Sigmoid colon (tissue), 4 donors: Measurements from ENCODE around the gene NSMF.

Experiments used
- EP300 ChIP-seq, 4 donors: sonication (generic); formaldehyde crosslinking; IDR thresholded peaks; one replicate each; pipeline ENCODE4 v1.6.1; 2017; ENCODE audit warnings: antibody characterized with exemption in 4 of 4
- POLR2A ChIP-seq, 2 donors: fragments of 450-650 bp; IDR thresholded peaks; one replicate each; pipeline ENCODE4 v1.6.1; 2016; ENCODE audit warnings: antibody characterized with exemption in 2 of 2, mild to moderate bottlenecking in 2 of 2, moderate library complexity in 2 of 2
- TF ChIP-seq, protein P1 (sequence below), 4 experiments: fragments of 450-650 bp in 3 of 4; fragments of 200-600 bp in 1 of 4; IDR thresholded peaks; one replicate each; pipeline ENCODE4 v1.5.1; 2016 to 2019; ENCODE audit warnings: antibody characterized with exemption in 4 of 4, mild to moderate bottlenecking in 3 of 4, moderate library complexity in 2 of 4

GRCh38 chr9:137452006-137452760, 7.0 kb downstream of the NSMF start:
- TF ChIP-seq POLR2A (IDR thresholded peaks at IDR 0.05) (no peak), EP300 (IDR thresholded peaks at IDR 0.05) (no peak)
- TF ChIP-seq, protein P1, sequence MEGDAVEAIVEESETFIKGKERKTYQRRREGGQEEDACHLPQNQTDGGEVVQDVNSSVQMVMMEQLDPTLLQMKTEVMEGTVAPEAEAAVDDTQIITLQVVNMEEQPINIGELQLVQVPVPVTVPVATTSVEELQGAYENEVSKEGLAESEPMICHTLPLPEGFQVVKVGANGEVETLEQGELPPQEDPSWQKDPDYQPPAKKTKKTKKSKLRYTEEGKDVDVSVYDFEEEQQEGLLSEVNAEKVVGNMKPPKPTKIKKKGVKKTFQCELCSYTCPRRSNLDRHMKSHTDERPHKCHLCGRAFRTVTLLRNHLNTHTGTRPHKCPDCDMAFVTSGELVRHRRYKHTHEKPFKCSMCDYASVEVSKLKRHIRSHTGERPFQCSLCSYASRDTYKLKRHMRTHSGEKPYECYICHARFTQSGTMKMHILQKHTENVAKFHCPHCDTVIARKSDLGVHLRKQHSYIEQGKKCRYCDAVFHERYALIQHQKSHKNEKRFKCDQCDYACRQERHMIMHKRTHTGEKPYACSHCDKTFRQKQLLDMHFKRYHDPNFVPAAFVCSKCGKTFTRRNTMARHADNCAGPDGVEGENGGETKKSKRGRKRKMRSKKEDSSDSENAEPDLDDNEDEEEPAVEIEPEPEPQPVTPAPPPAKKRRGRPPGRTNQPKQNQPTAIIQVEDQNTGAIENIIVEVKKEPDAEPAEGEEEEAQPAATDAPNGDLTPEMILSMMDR (IDR thresholded peaks at IDR 0.05), result no peak
